ENCODE data around the gene HDLBP. TPM values are rescaled to one million over a fixed set of nuclear protein-coding genes. Genes with fewer than 3 reads are reported as not detected.
A peak's percentile ranks its signal among the peaks of the same experiment; 100 is the strongest.

Gene HDLBP
- total and polyA plus RNA-seq, 10 of the 15 experiments (the other 5 are each of a cell fraction or from before 2014, with no cell fraction given): 19.5 to 383 (median 249) TPM

DNA sequence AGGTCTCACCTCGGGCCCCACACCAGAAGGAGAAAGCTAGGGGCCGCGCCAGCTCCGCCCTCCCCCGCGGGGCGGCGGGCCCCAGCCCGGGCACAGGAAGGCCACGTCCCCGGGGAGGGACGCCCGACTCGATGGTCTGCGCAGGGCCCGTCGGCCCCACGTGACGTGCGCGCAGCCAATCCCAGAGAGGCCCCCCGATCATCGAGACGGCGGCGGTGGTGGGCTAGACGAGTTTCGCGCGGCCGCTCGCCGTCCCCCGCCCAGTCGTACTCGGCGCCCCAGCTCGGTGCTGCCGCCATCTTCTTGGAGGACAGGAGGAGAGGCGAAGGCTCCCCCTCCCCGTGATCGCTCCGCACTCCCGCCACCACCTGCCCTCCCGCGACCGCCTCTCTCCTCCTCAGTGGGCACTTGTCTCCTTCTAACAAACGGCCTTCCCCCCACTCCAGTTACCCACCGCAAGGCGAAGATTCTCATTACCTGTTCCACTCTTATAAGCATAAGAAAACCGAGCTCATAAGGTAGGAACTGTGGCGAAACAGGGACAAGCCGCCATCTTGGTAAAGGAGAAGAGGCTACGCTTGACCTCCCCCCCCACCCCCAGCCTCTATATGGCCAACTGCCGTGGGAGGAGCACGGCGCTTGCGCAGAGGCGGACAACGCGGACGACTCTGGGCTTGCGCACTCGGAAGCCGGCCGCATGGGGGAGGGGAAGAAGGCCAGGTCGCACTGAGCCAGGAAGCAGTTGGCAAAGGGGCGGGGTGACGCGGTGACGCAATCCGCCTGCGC is at the start of gene HDLBP (continued):
- TF ChIP-seq USF1 (IDR thresholded peaks at IDR 0.05; ENCODE audit: borderline replicate concordance, extremely low read length, insufficient read depth, low read depth, low read length) (peak; percentile 98), NFXL1 (IDR thresholded peaks at IDR 0.05; ENCODE audit: borderline replicate concordance) (no peak), EP300 (IDR thresholded peaks at IDR 0.05; ENCODE audit: borderline replicate concordance in 1 of 2, control insufficient read depth in 1 of 2, low read depth in 2 of 2, low read length in 2 of 2) (peak; percentile 28 to 30; a peak in 2 of 4 replicates), NR2C2 (IDR thresholded peaks at IDR 0.05; ENCODE audit: borderline replicate concordance, control insufficient read depth, insufficient read length, low read depth) (no peak), SPI1 (IDR thresholded peaks at IDR 0.05; ENCODE audit: borderline replicate concordance, insufficient read depth, low read depth, low read length) (no peak), CBX3 (IDR thresholded peaks at IDR 0.05; ENCODE audit: borderline replicate concordance, low read depth) (no peak), RFX5 (IDR thresholded peaks at IDR 0.05; ENCODE audit: low read depth, low read length) (0 out of 2 replicates have a peak, but pooled peaks have one; percentile 36), POU2F2 (IDR thresholded peaks at IDR 0.05; ENCODE audit: borderline replicate concordance, low read depth, low read length) (peak; percentile 78; the same call in 2 of the 3 replicates), WRNIP1 (IDR thresholded peaks at IDR 0.05; ENCODE audit: borderline replicate concordance, low read depth, low read length) (no peak), USF2 (IDR thresholded peaks at IDR 0.05; ENCODE audit: borderline replicate concordance, low read depth, low read length) (peak; percentile 92), SKIL (IDR thresholded peaks at IDR 0.05; ENCODE audit: low read depth, poor library complexity, severe bottlenecking) (peak; percentile 79), IKZF2 (IDR thresholded peaks at IDR 0.05) (no peak; a peak in 1 of 4 replicates), EGR1 (IDR thresholded peaks at IDR 0.05; ENCODE audit: borderline replicate concordance in 1 of 2, low read depth in 2 of 2, low read length in 2 of 2) (peak; percentile 59 to 62), CHD4 (IDR thresholded peaks at IDR 0.05) (no peak), SMAD1 (IDR thresholded peaks at IDR 0.05; ENCODE audit: low read depth, partially characterized antibody) (peak; percentile 91), BCL11A (IDR thresholded peaks at IDR 0.05; ENCODE audit: low read depth, low read length) (peak; percentile 26; the same call in 1 of the 2 replicates), CBX5 (IDR thresholded peaks at IDR 0.05; ENCODE audit: low read depth) (no peak), BMI1 (IDR thresholded peaks at IDR 0.05; ENCODE audit: borderline replicate concordance) (no peak), IRF4 (IDR thresholded peaks at IDR 0.05; ENCODE audit: low read depth, low read length) (0 out of 2 replicates have a peak, but pooled peaks have one; percentile 39)
- TF ChIP-seq, protein P1, sequence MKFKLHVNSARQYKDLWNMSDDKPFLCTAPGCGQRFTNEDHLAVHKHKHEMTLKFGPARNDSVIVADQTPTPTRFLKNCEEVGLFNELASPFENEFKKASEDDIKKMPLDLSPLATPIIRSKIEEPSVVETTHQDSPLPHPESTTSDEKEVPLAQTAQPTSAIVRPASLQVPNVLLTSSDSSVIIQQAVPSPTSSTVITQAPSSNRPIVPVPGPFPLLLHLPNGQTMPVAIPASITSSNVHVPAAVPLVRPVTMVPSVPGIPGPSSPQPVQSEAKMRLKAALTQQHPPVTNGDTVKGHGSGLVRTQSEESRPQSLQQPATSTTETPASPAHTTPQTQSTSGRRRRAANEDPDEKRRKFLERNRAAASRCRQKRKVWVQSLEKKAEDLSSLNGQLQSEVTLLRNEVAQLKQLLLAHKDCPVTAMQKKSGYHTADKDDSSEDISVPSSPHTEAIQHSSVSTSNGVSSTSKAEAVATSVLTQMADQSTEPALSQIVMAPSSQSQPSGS (IDR thresholded peaks at IDR 0.05; ENCODE audit: low read length): no peak
- TF ChIP-seq, protein P2, sequence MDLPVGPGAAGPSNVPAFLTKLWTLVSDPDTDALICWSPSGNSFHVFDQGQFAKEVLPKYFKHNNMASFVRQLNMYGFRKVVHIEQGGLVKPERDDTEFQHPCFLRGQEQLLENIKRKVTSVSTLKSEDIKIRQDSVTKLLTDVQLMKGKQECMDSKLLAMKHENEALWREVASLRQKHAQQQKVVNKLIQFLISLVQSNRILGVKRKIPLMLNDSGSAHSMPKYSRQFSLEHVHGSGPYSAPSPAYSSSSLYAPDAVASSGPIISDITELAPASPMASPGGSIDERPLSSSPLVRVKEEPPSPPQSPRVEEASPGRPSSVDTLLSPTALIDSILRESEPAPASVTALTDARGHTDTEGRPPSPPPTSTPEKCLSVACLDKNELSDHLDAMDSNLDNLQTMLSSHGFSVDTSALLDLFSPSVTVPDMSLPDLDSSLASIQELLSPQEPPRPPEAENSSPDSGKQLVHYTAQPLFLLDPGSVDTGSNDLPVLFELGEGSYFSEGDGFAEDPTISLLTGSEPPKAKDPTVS (IDR thresholded peaks at IDR 0.05; ENCODE audit: low read depth, low read length): no peak; the same call in 1 of the 2 replicates

Data from GM12878 (cell line).